ENCODE data around the gene DKC1. TPM values are rescaled to one million over a fixed set of nuclear protein-coding genes. Genes with fewer than 3 reads are reported as not detected.

DKC1 gene
- total RNA-seq (2021; ENCODE audit: unreplicated experiment): 179 TPM
- polyA plus RNA-seq (2012; ENCODE audit: insufficient read length): 131 TPM
- Bru-seq, nascent RNA: percentile 98 among the genes with signal in this experiment
- percentile 98 among the genes with signal in this experiment for BruChase-seq, experiment 1, labeled RNA remaining after a 2-hour chase
- BruChase-seq, experiment 2, labeled RNA remaining after a 6-hour chase: percentile 99 among the genes with signal in this experiment
- long read RNA-seq, transcript DKC1-201 (15 exons, 2,577 nt): major isoform, 199 of 396 reads
- long read RNA-seq, partial matches to known transcripts: 168 of 396 reads
- long read RNA-seq, other reads (novel, unspliced or antisense): 26 of 396 reads

GRCh38 chrX:154762537-154763296, at the start of gene DKC1:
Gene DKC1, plus strand, starts transcription at chrX:154762864. Its CDS starts 102 bp downstream, at chrX:154762966.
- Histone ChIP-seq H3K27me3 (ENCODE audit: control insufficient read depth, insufficient read depth, low read length) (no peaks in the 10 kb centered on the region), H3K36me3 (ENCODE audit: control insufficient read depth, insufficient read depth, low read length) (peaks cover 33% of the 10 kb centered on the region), H3K27ac (ENCODE audit: low read length) (peak within 1 kb of the TSS; percentile 99), H3K9me3 (ENCODE audit: control insufficient read depth, insufficient read depth, low read depth, low read length) (no peaks in the 10 kb centered on the region), H3K4me3 (ENCODE audit: low read depth in 2 of 2, low read length in 2 of 2) (peak within 1 kb of the TSS; percentile 91 to 97), H3K4me1 (ENCODE audit: control insufficient read depth, insufficient read depth, low read length) (peaks cover 18% of the 10 kb centered on the region)
- BruUV-seq (replicated peaks): no TSS peak
- in situ Hi-C loops (cut with HindIII; ENCODE audit: low pct_unique_long_range_greater_than_20kb, low sequenced_read_pairs): no loop called here
- CTCF ChIA-PET: interaction anchor here (0.6 kb wide), 1 partner anchor 16 kb away, joined by 7 read pairs; no protein-coding TSS in a partner anchor
- intact Hi-C loops (cut with micrococcal nuclease; ENCODE audit: unreplicated experiment): no loop called here
- ATAC-seq (peak; percentile 96), DNase-seq (ENCODE audit: low read depth, low spot score) (peak; percentile 79)
- POLR2A ChIA-PET: interaction anchor here (0.6 kb wide), 1 partner anchor 12 kb away, joined by 7 read pairs; the partner anchor contains the start of gene GAB3
- TF ChIP-seq REST (IDR thresholded peaks at IDR 0.05; ENCODE audit: insufficient read depth in 1 of 2, low read depth in 2 of 2, low read length in 1 of 2): no peak
- peak; percentile 94 for TF ChIP-seq SIN3A (IDR thresholded peaks at IDR 0.05; ENCODE audit: borderline replicate concordance, insufficient read depth, low read depth, low read length)
- no peak for TF ChIP-seq TCF7L2 (IDR thresholded peaks at IDR 0.05; ENCODE audit: low read depth, low read length)
- peak; percentile 86 for TF ChIP-seq POLR2AphosphoS5 (IDR thresholded peaks at IDR 0.05; ENCODE audit: low read depth, low read length)
- peak; percentile 30 for TF ChIP-seq CTCF (IDR thresholded peaks at IDR 0.05)

- DNase-seq (ENCODE audit: low read depth, low spot score) (no peak), ATAC-seq (peak; percentile 91)
- no TSS peak for BruUV-seq (replicated peaks)
- H3K4me3 ChIP-seq (ENCODE audit: low read depth in 2 of 2, low read length in 2 of 2): no peak overlapping the region
- ChIA-PET POLR2A (no interaction called here), CTCF (no interaction called here)
- no peaks in the 10 kb centered on the region for H3K36me3 ChIP-seq (ENCODE audit: control insufficient read depth, insufficient read depth, low read length)
- no peak overlapping the region for H3K27ac ChIP-seq (ENCODE audit: low read length)
- H3K27me3 ChIP-seq (ENCODE audit: control insufficient read depth, insufficient read depth, low read length): no peaks in the 10 kb centered on the region
- peaks cover 10% of the 10 kb centered on the region for H3K4me1 ChIP-seq (ENCODE audit: control insufficient read depth, insufficient read depth, low read length)
- in situ Hi-C loops (cut with HindIII; ENCODE audit: low pct_unique_long_range_greater_than_20kb, low sequenced_read_pairs): loop anchor here (5.0 kb wide), 1 partner anchor 38 kb away; no protein-coding TSS in a partner anchor
- TF ChIP-seq POLR2AphosphoS5 (IDR thresholded peaks at IDR 0.05; ENCODE audit: low read depth, low read length) (no peak), CTCF (IDR thresholded peaks at IDR 0.05) (peak; percentile 77)
- no peaks in the 10 kb centered on the region for H3K9me3 ChIP-seq (ENCODE audit: control insufficient read depth, insufficient read depth, low read depth, low read length)
- intact Hi-C loops (cut with micrococcal nuclease; ENCODE audit: unreplicated experiment): loop anchor here (1.0 kb wide), 1 partner anchor 33 kb away; no protein-coding TSS in a partner anchor
These were observed 47.7 kb upstream of the DKC1 start for GRCh38 chrX:154714925-154715324.

Data from Panc1 (cell line).